IPS DF 4.7 (cell line): ENCODE data around the gene ONECUT3.
"Not testable (repeated sequence)": the region's sequence is repeated elsewhere in the genome, so short reads cannot be mapped to it uniquely, and the experiment has no call there.

Source experiments
- DNase-seq: peaks from one replicate; pipeline ENCODE4 v3.0.0-alpha.2; 2013; ENCODE audit warnings: low spot score; ENCODE audit errors: extremely low read depth

Gene ONECUT3

GRCh38 chr19:1791879-1792278 is 38.6 kb downstream of the ONECUT3 start:
- no peak for DNase-seq

- no peak for DNase-seq
These were observed 41.3 kb downstream of the ONECUT3 start for GRCh38 chr19:1794424-1795172.

- no peak for DNase-seq
These were observed 43.3 kb downstream of the ONECUT3 start for GRCh38 chr19:1796395-1797142.

GRCh38 chr19:1797313-1797712 is 44.0 kb downstream of the ONECUT3 start:
- DNase-seq: not testable (repeated sequence)

DNA sequence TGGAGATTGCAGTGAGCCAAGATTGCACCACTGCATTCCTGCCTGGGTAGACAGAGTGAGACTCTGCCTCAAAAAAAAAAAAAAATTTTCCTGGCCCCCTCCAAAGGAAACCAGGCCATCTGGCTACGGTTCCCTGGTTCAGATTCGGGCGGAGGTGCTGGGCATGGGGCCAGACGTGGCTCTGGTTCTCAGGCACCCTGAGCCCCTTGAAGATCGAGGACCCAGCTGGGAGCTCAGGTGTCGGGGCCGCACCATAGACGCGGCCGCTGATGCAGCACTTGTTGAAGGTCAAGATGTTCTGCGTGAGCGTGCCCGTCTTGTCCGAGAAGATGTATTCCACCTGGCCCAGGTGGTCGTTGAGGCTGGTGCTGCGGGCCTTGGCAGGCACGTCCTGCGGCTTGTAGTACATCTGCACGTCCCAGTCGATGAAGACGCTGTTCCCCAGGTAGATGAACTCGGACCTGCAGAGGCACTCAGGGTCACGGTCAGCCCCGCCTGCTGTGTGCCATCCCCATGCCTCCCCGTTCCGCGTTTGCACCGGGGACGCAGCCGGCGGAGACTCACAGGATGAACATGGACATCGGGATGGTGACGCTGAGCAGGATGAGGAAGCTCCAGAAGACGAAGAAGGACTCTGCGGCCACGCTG is 46.5 kb downstream of the ONECUT3 start:
- DNase-seq: no peak

DNA sequence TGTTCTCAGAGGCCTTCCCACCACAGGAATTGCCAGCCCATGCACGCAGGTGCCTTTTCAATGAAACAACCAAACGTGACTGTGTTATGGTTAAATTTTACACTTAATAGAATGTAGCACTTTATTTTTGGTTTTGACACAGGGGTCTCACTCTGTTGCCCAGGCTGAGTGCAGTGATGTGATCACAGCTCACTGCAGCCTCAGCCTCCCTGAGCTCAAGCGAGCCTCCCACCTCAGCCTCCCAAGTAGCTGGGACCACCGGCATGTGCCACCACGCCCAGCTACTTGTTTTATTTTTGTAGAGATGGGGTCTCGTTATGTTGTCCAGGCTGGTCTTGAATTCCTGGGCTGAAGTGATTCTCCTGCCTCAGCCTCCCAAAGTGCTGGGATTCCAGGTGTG is 51.6 kb downstream of the ONECUT3 start:
- DNase-seq: no peak

GRCh38 chr19:1805401-1806183 is 52.3 kb downstream of the ONECUT3 start:
- DNase-seq: no peak

DNA sequence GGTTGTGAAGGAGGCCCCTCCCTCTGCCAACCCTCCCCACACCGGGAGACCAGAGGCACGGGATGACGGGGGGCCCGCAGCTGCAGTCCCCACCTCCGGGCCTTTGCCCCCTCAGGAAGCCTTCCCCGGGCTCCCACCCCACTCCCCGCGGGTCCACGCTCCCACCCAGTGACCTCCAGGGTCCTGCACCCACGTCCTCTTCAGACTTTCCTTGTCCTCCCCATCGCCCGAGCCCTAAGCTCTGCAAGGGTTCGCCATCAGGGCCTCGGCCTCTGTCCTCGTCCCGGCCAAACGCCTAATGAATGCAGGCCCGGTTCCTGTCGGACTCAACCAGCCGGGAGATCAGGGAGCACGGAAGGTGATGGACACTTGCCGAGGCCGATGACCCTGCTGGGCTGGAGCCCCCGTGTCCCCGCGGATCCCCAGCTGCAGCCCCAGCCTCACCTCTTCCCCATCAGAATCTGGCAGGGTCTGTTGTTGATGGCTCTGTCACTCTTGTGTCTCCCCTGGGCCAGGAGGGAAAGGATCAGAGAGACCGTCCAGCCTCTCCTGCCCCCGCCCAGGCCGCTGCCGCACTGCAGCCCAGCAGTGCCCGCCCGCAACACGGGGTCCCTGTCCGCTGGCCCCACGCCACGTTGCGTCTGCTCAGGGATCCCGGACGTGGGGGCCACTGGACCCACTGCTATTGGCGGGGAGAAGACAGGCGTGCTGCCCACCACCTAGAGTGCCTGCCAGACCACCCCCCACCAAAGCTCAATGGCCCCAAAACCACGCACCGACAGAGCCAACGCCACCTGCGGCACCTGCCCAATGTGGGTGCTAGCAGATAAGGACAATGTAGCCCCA is 53.1 kb downstream of the ONECUT3 start:
- DNase-seq: no peak

- DNase-seq: no peak
These were observed 53.9 kb downstream of the ONECUT3 start for GRCh38 chr19:1807030-1807694.

DNA sequence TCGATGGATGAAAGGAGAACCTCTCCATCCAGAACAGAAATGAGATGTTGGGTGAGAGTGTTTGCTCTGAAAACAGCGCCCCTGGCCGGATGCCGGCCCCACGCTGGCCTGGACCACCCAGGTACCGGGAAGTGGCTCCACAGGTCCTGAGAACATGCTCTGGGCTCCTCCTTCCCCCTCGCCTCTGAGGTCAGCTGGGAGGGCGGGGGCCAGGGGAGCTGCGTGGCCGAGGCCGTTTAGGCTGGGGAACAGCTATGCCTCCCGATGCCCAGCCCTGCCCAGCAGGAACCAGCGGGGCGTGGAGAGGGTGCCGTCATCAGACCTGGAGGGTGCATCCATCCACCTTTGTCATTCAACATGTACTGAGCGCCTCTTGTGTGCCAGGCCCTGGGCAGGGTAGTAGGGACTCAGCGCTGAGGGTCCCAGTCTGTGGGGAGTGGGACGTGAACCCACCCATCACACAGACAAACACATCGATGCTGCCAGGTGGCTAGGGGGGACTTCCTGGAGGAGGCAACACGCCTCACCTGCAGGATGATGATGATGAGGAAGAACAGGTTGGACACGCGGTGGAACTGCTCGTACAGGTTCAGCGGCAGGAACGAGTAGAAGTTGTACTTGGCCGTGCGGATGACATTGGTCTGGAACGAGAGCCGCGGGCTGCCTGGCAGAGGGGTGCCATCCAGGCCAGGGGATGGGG is 54.5 kb downstream of the ONECUT3 start:
- no peak for DNase-seq

- no peak for DNase-seq
These were observed 55.1 kb downstream of the ONECUT3 start for GRCh38 chr19:1808395-1808731.

DNA sequence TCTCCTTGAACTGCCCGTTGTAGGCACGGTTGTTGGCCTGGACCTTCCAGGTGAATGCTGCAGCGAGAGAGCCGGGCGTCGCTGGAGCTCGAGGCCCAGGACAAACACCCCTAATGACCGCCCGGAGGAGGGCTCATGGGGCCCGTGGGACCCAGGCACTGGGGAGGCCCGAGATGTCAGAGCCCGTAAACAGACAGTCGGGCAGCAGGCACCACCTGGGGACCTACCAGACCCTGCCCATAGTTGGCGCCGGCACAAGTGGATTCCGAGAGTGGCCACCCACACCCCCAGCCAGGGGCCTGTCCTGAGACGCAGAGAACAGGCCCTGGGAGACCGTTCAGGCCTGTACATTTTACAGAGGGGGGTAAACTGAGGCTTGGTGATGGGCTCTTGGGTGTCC is 56.4 kb downstream of the ONECUT3 start:
- DNase-seq: no peak

GRCh38 chr19:1810439-1811160 is 57.3 kb downstream of the ONECUT3 start:
- DNase-seq: no peak

- no peak for DNase-seq
These were observed 58.2 kb downstream of the ONECUT3 start for GRCh38 chr19:1811472-1811894.

- no peak for DNase-seq
These were observed 58.7 kb downstream of the ONECUT3 start, which contains the start of gene ATP8B3 for GRCh38 chr19:1811942-1812425. Gene ATP8B3 (minus strand): TSS chr19:1812276. CDS start chr19:1811736, 540 bp downstream.

DNA sequence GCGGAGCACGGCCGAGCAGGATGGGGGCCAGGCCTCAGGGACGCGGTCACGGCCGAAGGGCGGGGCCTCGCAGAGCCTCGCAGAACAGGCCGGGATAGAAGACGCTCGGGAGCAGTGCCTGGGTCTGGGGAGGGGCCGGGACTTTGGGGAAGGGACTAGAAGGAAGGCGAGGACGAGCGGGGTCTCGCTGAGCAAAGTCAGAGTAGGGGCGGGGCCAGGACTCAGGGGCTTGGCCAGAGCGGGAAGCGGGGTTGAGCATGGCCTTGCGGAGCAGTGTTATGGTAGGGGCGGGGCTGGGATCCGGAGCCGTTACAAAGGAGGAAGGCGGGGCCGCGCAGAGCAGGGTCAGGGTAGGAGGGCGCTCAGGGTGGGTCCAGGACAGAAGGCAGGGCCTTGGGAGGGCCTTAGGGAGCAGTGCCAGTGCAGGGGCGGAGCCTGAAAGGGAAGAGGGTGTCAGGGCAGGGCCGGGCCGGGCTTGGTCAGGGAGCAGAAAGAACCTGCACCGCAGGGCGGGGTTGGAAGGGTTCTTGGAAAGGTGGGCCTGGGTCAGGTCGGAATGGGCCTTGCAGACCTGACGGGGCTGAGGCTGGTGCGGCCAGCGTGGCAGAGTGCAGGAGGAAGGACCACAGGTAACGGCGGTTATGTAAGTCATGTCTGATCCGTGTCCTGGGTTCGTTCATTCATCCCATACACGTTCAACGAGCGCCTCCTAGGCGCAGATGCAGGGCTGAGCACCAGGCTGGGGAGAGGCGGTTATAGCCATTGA is 59.3 kb downstream of the ONECUT3 start:
- peak; percentile 75 for DNase-seq

DNA sequence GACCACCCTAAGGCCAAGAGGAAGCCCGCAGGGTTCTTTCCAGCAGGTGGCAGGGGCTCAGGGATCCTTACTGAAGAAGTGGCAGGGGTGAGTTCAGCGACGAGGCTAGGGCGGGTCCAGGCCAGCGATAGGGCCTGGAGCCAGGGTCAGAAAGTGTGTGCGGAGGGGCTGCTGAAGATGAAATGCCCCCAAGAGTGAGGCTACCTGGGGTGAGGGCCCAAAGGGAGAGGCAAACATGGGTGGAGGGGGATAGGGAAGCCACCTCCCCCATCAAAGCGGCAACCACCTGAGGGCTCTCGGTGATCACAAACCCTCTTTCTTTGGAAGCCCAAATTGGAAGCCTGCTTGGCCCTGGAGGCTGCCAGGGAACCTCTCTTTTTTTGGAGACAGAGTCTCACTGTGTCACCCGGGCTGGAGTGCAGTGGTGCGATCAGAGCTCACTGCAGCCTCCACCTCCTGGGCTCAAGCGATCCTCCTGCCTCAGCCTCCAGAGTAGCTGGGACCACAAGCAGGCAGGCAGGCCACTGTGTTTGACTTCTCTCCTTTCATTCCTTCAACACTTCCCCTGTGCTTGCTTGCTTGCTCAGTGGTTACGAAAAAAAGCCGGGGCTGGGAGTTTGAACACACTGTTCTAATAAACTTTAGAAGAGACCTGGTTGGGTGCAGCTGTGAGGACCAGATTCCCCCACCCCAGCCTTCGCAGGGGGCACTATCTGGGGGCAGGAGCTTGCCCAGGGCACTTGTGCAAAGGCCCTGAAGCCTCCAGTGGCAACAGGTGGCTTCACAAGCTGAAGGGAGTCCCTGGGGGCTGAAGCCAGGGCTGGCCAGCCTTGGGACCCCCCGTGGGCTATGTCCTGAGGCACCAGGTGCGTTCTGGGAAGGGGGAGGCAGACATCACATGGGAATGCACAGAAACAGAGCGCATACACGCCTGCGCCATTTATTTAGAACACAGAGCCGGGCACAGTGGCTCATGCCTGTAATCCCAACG is 60.2 kb downstream of the ONECUT3 start:
- no peak for DNase-seq
